Neutrophil (primary cell): ENCODE data around the gene CCSER1.

ENCODE experiments used
- H3K27ac ChIP-seq: fragments of 200-600 bp; sonication (generic); 2 replicates; pipeline ENCODE4 v1.5.1; 2016; ENCODE audit warnings: mild to moderate bottlenecking, moderate library complexity
- H3K27me3 ChIP-seq: fragments of 200-600 bp; sonication (generic); 2 replicates; pipeline ENCODE4 v1.6.0; 2016; ENCODE audit warnings: mild to moderate bottlenecking
- H3K36me3 ChIP-seq: fragments of 200-600 bp; sonication (generic); 2 replicates; pipeline ENCODE4 v1.5.1; 2017
- H3K4me1 ChIP-seq, 2 experiments: fragments of 200-600 bp in 1 of 2; sonication (generic) in 1 of 2; 1 replicate in 1 of 2; 2 replicates in 1 of 2; pipeline versions ENCODE4 v1.5.1 to v1.6.1; 2013 to 2016; ENCODE audit warnings: low read depth in 1 of 2, low read length in 1 of 2, mild to moderate bottlenecking in 1 of 2, moderate library complexity in 1 of 2; ENCODE audit not compliant: control insufficient read depth in 1 of 2, insufficient read depth in 1 of 2
- H3K4me3 ChIP-seq, 2 experiments: fragments of 200-600 bp in 1 of 2; sonication (generic) in 1 of 2; 1 replicate in 1 of 2; 2 replicates in 1 of 2; pipeline ENCODE4 v1.5.1; 2013 to 2016; ENCODE audit warnings: low read depth in 1 of 2, low read length in 1 of 2, mild to moderate bottlenecking in 1 of 2, moderate library complexity in 1 of 2
- H3K9me3 ChIP-seq: fragments of 200-600 bp; sonication (generic); 2 replicates; pipeline ENCODE4 v1.5.1; 2016
- TF ChIP-seq, protein P1 (sequence below): fragments of 200-600 bp; sonication (generic); IDR thresholded peaks from 2 replicates; pipeline ENCODE4 v1.5.1; 2016; ENCODE audit warnings: antibody characterized with exemption

Gene CCSER1

DNA sequence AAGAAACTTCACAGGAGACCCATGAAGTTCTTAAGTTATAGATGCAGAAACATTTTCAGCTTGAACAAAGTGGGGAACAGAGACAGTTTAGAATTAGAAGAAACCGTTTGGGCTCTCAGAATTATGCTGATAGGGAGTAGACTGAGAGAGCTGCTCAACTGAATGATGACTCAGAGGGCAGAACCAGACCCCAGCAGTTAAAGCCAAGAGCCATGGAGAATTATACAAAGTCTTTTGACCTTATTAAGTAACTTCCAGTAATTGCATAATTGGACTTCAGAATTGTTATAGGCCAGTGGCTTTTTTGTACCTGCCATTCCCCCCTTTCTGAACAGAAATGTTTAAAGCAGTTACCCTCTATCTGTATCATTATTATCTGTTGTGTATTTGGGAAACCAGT, 642.1 kb downstream of the CCSER1 start:
- Histone ChIP-seq H3K27ac (no peak overlapping the region), H3K36me3 (no peaks in the 10 kb centered on the region), H3K27me3 (no peaks in the 10 kb centered on the region), H3K4me1 (no peaks in the 10 kb centered on the region), H3K4me3 (no peak overlapping the region), H3K9me3 (no peaks in the 10 kb centered on the region)
- TF ChIP-seq, protein P1, sequence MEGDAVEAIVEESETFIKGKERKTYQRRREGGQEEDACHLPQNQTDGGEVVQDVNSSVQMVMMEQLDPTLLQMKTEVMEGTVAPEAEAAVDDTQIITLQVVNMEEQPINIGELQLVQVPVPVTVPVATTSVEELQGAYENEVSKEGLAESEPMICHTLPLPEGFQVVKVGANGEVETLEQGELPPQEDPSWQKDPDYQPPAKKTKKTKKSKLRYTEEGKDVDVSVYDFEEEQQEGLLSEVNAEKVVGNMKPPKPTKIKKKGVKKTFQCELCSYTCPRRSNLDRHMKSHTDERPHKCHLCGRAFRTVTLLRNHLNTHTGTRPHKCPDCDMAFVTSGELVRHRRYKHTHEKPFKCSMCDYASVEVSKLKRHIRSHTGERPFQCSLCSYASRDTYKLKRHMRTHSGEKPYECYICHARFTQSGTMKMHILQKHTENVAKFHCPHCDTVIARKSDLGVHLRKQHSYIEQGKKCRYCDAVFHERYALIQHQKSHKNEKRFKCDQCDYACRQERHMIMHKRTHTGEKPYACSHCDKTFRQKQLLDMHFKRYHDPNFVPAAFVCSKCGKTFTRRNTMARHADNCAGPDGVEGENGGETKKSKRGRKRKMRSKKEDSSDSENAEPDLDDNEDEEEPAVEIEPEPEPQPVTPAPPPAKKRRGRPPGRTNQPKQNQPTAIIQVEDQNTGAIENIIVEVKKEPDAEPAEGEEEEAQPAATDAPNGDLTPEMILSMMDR = no peak

DNA sequence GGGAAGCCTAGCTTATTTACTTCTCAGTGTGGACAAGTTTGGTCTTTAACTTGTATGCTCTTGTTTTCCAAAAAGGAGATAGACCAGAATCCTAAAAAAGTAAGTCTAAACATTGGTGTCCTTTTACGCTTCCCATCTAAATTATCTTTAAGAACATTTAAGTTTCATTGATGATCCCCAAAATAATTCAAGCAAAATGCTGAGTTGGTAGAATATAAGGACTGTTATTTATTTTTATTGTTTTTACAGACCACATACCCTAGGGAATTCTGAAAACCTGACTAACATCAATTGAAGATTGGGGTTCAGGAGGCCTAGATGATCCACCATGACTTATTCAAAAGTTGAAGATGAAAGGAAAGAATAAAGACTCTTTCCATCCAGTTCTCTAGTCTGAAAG, 653.0 kb downstream of the CCSER1 start:
- Histone ChIP-seq H3K27ac (no peak overlapping the region), H3K4me3 (no peak overlapping the region), H3K36me3 (no peaks in the 10 kb centered on the region), H3K9me3 (no peaks in the 10 kb centered on the region), H3K27me3 (no peaks in the 10 kb centered on the region), H3K4me1 (no peaks in the 10 kb centered on the region)
- TF ChIP-seq, protein P1 = no peak

DNA sequence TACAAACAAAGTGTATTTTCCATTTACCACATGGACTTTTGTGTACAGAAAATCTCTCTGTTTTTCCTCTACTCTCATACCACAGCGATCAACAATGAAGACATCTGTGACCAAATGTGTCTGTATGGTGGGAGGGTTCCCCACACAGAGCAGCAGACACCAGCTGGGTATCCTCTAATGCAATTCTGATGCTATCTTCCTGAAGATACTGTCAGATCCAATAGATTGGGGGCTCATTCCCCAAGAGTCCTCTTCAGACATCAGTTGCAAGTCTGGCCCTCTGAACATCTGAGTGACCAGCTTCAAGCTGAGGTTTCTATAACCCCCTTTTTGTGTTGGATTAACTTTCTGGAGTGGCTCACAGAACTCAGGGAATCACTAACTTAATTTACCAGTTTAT, 659.4 kb downstream of the CCSER1 start:
- H3K4me1 ChIP-seq = no peaks in the 10 kb centered on the region
- H3K4me3 ChIP-seq = no peak overlapping the region
- no peaks in the 10 kb centered on the region for H3K36me3 ChIP-seq
- TF ChIP-seq, protein P1 = no peak
- no peaks in the 10 kb centered on the region for H3K9me3 ChIP-seq
- H3K27ac ChIP-seq = no peak overlapping the region
- H3K27me3 ChIP-seq = no peaks in the 10 kb centered on the region

DNA sequence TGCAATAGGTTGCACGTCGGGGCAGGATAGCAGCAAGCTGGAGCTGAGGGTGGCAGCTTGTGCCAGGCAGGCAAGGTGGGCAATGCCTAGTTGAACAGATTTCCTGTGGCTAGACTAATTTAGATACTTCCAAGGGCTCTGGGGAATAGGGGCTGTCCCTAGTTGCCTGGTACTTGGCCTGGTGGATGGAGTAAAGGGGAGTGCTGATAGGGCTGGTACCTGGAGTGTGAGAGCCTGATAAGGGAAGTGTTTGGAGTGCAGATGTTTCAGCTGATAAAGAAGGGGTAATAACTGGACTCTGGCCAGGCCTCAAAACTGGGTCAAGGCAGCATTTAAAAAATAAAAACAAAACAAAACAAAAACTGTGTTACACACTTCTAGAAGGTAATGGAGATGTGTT, 665.5 kb downstream of the CCSER1 start:
- Histone ChIP-seq H3K4me1 (no peaks in the 10 kb centered on the region), H3K27ac (no peak overlapping the region), H3K36me3 (no peaks in the 10 kb centered on the region), H3K9me3 (no peaks in the 10 kb centered on the region), H3K4me3 (no peak overlapping the region), H3K27me3 (no peaks in the 10 kb centered on the region)
- TF ChIP-seq, protein P1 = no peak

DNA sequence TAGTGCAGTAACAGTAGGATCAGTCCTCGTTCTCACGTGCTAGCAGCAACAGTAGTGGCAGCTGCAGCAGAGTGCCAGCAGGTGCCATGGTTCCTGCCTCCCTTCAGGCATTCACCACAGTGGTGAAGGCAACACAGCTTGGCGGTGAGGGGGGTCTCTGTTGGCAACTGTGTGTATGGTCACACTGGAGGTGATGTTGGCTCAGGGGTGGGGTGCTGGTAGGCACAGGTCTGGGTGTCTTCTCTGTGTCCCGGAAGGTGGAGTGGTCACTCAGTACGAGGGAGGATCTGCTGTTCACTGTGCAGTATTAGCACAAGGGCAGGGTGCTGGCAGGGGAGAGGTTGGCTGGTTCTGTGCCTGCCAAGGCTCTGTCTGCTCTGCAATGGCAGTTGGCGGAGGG, 671.8 kb downstream of the CCSER1 start:
- H3K4me1 ChIP-seq = no peaks in the 10 kb centered on the region
- no peaks in the 10 kb centered on the region for H3K36me3 ChIP-seq
- H3K27me3 ChIP-seq = no peaks in the 10 kb centered on the region
- H3K4me3 ChIP-seq = no peak overlapping the region
- no peaks in the 10 kb centered on the region for H3K9me3 ChIP-seq
- no peak overlapping the region for H3K27ac ChIP-seq
- TF ChIP-seq, protein P1 = no peak

DNA sequence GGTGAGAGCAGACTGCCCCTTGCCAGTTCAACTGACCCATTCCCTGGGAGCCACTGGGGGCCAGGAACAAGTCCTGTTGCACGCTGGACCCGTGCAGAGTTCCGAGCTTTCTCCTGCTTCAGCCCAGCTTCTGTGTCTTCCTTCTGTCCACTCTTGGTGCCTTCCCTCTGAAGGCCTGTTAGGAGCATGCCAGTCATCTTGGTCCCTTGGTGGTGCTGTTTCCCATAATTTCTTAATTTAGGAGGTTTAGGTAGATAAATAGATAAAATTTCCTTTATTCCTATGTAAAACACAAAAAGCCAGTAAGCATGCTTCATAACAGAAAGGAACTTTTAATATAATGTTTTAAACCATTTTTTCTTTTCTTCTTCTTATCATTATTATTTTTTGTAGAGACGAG, 672.7 kb downstream of the CCSER1 start:
- Histone ChIP-seq H3K27me3 (no peaks in the 10 kb centered on the region), H3K27ac (no peak overlapping the region), H3K4me3 (no peak overlapping the region), H3K9me3 (no peaks in the 10 kb centered on the region), H3K4me1 (no peaks in the 10 kb centered on the region), H3K36me3 (no peaks in the 10 kb centered on the region)
- TF ChIP-seq, protein P1 = no peak
